GM19193 (cell line): Measurements from ENCODE around the gene ESPN.

Source experiments
- POLR2A ChIP-seq: IDR thresholded peaks from 4 replicates; pipeline ENCODE4 v1.6.1; 2011; ENCODE audit not compliant: insufficient read depth, insufficient read length; ENCODE audit errors: extremely low read depth

ESPN gene

DNA sequence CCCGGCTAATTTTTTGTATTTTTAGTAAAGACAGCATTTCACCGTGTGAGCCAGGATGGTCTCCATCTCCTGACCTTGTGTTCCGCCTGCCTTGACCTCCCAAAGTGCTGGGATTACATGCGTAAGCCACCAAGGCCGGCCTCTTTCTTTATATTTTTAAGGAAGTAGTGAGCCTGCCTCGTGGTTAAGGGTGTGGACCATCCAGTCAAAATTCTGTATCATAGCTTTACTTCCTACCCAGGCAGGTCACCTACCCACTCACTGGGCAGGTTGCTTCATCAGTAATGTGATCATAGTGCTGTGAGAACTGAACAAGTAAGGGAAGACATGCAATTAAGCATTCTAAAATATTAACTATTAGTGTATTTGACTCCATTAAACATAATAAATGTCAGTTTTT lies 22.9 kb upstream of the ESPN start:
- TF ChIP-seq POLR2A = no peak

DNA sequence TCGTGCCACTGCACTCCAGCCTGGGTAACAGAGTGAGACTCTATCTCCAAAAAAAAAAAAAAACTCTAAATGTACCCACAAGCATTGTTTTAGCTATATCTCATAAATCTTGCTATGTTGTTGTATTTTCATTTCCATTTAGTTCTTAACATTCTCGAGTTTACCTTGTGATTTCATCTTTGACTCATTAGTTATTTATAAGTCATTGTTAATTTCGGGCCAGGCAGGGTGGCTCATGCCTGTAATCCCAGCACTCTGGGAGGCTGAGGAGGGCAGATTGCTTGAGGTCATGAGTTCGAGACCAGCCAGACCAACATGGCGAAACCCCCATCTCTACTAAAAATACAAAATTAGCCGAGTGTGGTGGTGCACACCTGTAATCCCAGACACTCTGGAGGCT lies 16.6 kb upstream of the ESPN start:
- TF ChIP-seq POLR2A = no peak

DNA sequence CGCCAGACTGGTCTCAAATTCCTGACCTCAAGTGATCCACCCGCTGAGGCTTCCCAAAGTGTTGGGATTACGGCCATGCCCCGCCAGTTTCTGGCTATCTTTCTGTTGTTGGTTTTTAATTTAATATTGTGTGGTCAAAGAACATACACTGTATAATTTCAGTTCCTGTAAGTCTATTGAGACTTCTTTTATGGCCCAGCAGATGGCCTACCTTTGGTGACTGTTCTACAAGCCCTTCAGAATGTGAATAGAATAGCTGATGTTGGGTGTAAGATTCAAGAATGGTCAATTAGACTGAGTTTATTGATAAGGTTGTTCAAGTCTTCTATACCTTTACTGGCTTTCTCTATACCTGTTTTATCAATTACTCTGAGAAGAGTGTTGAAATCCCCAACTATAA lies 15.5 kb upstream of the ESPN start:
- no peak for TF ChIP-seq POLR2A

DNA sequence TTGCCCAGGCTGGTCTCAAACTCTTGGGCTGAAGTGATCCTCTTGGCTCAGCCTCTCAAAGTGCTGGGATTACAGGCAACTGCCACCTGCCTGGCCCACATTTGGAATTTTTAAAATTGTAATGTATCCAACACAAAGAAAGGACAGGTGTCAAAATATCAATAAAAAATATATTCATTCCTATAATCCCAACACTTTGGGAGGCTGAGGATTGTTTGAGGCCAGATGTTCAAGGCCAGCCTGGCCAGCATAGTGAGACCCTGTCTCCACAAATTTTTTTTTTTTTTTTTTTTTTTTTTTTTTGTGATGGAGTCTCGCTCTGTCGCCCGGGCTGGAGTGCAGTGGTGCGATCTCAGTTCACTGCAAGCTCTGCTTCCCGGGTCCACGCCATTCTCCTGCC lies 14.8 kb upstream of the ESPN start:
- TF ChIP-seq POLR2A = no peak

DNA sequence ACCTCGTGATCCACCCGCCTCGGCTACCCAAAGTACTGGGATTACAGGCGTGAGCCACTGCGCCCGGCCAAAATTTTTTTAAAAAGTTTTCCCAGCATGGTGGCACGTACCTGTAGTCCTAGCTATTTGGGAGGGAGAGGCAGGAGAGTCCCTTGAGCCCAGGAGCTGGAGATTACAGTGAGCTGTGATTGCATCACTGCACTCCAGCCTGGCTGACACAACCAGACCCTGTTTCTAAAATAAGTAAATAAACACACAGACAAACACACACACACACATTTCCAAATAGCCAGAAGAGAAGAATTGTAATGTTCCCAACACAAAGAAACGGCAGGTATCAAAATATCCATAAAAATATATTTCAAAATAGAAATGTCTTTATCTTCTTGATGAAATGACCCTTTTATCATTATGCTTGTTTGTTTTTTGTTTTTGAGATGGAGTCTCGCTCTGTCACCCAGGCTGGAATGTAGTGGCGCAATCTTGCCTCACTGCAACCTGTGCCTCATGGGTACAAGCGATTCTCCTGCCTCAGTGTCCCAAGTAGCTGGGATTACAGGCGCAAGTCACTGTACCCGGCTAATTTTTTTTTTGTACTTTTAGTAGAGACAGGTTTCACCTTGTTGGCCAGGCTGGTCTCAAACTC lies 14.2 kb upstream of the ESPN start:
- no peak for TF ChIP-seq POLR2A

DNA sequence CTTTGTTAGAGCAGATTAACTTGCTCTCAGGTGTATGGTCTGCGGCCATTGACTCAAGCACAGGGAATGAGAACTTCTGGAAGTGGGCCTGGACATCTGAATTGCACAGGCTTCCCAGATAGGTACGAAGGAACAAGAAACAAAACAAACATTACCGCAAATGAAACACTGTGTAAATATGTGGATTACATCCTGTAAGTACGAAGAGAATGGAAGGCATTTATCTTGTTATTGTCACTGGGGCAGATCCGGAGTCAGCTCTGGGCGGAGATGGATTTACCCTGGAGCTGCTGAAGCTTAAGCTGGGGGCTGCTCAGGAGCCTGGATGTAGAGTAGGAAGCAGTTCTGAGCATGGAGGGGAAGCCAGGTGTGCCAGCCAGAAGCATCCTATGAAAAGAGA lies 11.7 kb upstream of the ESPN start:
- TF ChIP-seq POLR2A = no peak

DNA sequence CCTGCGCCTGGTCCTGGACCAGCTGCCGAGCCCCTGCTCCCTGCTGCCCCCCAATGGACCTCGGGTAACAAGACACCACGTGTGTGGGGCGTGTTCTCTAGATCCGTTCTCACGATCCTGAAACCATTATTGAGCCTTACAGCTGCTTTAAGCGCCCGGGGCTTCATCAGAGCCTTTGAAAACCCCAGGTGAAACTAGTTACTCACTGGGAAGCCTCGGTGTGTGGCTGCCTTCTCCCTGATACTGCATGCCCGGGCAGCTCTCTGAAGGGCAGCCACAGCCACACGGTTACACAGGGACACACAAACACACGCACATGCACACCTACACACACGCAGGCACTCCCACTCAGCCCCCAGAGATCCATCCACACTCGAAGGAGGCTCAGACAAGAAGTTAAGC lies 10.1 kb upstream of the ESPN start:
- TF ChIP-seq POLR2A = no peak

DNA sequence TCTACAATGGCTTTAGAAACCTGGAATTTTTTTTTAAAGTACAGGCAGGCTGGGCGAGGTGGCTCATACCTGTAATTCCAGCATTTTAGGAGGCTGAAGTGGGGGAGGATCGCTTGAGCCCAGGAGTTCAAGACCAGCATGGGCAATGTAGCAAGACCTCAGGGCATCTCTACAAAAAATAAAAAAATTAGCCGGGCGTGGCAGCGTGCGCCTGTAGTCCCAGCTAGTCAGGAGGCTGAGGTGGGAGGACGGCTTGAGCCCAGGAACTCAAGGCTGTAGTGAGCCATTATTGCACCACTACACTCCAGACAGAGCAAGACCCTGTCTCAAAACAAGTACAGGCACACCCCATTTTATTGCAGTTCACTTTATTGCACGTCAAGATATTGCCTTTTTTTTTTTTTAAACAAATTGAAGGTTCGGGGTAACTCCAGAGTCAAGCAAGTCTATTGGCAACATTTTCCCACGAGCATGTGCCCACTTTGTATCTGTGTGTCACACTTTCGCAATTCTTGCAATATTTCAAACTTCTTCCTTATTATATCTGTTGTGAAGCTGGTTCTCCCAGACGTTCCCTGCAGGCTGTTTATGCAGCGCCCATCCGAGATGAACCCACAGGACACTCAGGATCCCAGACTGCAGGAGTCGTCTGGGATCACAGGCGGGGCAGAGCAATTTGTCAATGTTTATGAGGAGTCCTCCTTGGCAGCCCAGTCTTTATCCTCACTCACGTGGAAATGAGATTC lies 9.5 kb upstream of the ESPN start:
- TF ChIP-seq POLR2A = no peak

DNA sequence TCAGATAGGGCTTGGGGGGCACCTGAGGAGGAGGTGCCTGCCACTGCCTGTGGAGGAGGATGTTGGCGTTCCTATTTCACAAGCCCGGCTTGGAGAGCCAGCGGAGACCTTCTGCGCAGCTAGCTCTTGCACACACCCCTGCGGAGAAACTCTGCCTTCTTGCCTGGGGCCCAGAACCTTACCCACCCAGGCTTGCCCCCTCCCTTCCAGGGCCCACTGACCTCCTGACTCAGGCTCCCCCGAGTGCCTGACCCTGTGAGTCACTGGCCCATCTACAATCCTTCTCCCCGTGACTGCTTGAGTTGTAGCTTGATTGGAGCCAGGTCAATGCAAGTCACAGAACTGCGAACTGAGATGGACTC lies 8.3 kb upstream of the ESPN start:
- TF ChIP-seq POLR2A = no peak

DNA sequence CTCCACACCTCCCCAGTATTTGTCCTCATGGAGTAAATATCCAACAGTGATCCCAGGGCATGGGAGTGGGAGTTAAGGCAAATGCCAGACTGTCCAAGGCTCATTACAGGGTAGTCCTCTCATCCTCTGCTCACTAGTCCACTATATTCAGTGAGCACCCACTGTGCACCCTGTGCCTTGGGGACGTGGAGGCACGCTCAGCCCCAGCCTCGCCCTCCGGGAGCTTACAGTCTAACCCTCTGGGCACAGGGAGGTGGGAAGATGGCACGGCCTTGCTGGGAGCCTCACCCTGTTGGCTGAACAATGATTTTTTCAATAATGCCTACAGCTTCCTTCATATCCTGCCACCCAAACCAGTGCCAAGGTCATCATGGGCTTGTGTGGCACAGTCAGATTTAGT lies 7.7 kb upstream of the ESPN start:
- no peak for TF ChIP-seq POLR2A

DNA sequence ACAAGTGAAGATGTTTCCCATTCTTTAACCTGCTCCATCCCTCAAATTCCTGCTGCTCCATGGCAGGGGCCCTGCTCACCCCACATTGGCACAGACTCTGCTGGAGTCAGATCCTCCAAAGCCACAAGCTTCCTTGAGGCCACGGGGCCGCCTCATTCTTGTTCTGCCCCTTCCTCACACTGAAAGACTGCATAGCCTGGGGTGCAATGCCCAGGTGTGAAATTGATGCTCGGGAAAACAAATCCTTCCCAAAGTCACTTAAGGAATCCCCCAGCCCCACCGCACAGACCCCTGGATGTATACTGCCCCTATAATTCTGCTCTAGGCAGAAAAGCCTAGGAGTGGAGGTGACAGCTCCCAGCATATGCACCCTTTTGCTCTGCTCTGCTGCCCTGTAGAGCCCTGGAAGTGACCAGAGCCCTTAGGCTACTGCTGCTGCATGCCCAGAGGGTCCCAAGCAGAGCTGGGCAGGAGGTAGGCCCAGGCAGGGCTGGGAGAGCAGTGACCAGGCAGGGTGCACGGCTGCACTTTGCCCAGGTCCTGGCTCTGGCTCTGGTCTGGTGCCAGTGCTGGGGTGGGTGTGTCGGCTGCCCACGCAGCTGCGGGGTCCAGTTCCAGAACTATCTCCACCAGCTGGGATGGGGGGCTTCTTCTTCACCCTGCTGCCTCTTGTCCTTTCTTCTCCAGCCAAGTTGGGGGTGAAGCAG lies 6.5 kb upstream of the ESPN start:
- no peak for TF ChIP-seq POLR2A

DNA sequence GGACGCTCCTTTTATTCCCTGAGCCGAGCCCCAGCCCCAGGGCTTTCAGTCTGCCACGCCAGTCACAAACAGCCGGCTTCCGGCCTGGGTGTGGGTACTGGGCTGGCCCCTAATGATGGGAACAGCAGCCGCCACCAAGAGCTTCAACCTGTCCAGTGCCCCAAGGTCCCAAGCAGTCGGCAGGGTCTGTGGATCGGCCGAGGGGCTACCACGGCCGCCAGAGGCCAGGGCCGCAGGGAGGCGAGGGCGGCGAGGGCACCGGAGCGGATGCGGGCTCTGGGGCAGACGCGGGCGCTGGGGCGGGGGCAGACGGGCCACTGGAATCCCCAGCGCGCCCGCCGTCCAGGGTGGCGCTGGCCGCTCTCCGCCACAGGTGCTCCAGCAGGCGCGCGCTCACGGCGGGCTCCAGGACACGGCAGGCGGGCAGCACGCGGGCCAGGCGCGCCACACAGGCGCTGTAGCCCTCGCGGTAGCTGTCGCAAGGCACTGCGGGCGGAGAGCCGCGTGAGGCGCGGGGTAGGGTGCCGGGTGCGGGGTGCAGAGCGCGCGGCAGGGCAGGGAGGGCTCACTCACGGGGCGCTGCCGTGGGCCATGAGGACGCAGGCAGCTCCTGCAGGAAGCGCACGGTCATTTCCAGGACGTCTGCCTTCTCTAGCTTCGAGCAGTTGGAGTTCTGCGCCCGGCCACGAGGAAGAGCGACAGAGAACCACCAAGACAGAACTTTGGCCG lies 5.7 kb upstream of the ESPN start:
- TF ChIP-seq POLR2A = no peak

DNA sequence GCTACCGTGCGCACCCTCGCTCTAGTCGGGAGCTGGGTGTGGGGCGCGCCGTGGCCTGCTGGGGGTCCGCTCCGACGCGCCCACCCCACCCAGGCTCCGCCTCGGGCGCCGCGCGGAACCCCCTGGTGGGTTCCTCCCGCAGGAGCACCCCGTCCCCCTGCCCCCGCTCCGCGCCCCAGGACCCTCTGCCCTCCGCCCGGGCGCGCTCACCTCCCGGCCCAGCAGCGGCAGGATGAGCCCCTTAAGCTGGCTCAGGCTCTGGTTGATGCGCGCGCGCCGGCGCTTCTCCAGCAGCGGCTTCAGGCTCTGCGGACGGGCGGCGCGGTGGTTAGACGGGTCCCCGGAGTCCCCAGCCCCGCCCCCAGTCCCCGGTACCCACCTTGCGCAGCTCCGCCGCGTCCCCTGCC lies 5.2 kb upstream of the ESPN start:
- no peak for TF ChIP-seq POLR2A

DNA sequence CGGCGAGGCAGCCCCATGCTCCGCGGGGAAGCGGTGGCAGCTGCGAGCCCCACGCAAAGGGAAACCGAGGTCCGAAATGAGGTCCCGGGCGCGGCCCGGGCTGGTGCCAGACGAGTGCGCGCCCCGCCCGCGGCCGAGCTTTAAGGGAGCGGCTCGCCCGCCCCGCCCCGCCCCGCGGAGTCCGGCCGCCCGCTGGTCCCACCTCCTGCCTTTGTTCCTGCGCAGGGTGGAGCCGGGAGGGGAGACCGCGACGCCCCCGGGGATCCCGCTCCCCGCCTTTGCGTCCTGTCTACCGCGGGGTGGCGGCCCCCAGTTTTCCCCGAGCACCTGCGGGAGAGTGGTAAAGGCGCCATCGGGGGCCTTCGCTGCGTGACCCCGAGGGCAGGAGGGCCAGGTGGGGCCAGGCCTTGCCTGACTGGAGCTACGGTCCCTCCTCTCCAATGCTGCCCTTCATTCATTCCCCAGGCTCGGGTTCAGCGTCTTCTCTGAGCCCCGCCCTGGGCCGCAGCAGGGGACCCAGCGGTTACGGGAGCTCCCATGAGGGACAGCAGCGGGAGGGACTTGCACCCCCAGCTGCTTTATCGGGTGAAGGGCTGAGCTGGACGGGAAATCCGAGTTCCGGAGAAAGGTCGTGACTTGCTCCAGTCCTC lies 4.6 kb upstream of the ESPN start, which contains the start of gene HES2:
HES2 (minus strand) TSS at position 116 of the 650 bp plus-strand sequence; CDS start at position 17, 99 bp downstream.
- peak; percentile 39 for TF ChIP-seq POLR2A
